ENCODE data around the gene NTN4.

GRCh38 chr12:95830335-95831089, 39.9 kb upstream of the NTN4 start:
- TF ChIP-seq CTCF (IDR thresholded peaks at IDR 0.05), result no peak
- no peak for TF ChIP-seq POLR2A (IDR thresholded peaks at IDR 0.05)
